Ovary (tissue), 3 donors: Measurements from ENCODE around the gene SYT14.

Source experiments
- CTCF ChIP-seq, 3 donors: fragments of 450-650 bp in 2 of 3; fragments of 200-600 bp in 1 of 3; IDR thresholded peaks; one replicate each; pipeline versions ENCODE4 v1.5.1 to v1.8.0; 2016 to 2022; ENCODE audit warnings: antibody characterized with exemption in 3 of 3, mild to moderate bottlenecking in 1 of 3
- POLR2A ChIP-seq: fragments of 450-650 bp; IDR thresholded peaks from one replicate; pipeline ENCODE4 v1.6.1; 2017; ENCODE audit warnings: antibody characterized with exemption, mild to moderate bottlenecking, moderate library complexity
- donor health status: DM: no; HTN: no; CAD: no.

- TF ChIP-seq CTCF (IDR thresholded peaks at IDR 0.05): no peak
- no peak for TF ChIP-seq POLR2A
Observed at GRCh38 chr1:210072129-210072528, 134.1 kb downstream of the SYT14 start.
